Measurements from ENCODE around the gene OR5H1.

GRCh38 chr3:98099848-98100247, 30.7 kb upstream of the OR5H1 start:
- no peak for TF ChIP-seq HEY1 (CRISPR knock-in tag; IDR thresholded peaks at IDR 0.05; ENCODE audit: borderline replicate concordance)
- no peak for TF ChIP-seq POLR2AphosphoS2 (IDR thresholded peaks at IDR 0.05; ENCODE audit: low read length)
- no peak for TF ChIP-seq ZNF668 (CRISPR knock-in tag; IDR thresholded peaks at IDR 0.05)
- no peak for TF ChIP-seq CTCF (IDR thresholded peaks at IDR 0.05 in 2 of 3, conservative IDR thresholded peaks at IDR 0.05 in 1 of 3; ENCODE audit: insufficient read depth in 2 of 3, low read depth in 1 of 3, low read length in 3 of 3)
- TF ChIP-seq BRCA1 (IDR thresholded peaks at IDR 0.05), result no peak
- no peak for TF ChIP-seq BRCA1 (CRISPR knock-in tag; IDR thresholded peaks at IDR 0.05)
